HG02852 (cell line): Measurements from ENCODE around the gene SLC1A5.
"Not testable (repeated sequence)": the region's sequence is repeated elsewhere in the genome, so short reads cannot be mapped to it uniquely, and the experiment has no call there.

Experiments
- ATAC-seq: cut with Tn5 transposase; IDR thresholded peaks from one replicate; pipeline ENCODE4 v1.9.1; 2021; ENCODE audit warnings: mild to moderate bottlenecking, moderate library complexity; ENCODE audit not compliant: unreplicated experiment

The SLC1A5 gene

DNA sequence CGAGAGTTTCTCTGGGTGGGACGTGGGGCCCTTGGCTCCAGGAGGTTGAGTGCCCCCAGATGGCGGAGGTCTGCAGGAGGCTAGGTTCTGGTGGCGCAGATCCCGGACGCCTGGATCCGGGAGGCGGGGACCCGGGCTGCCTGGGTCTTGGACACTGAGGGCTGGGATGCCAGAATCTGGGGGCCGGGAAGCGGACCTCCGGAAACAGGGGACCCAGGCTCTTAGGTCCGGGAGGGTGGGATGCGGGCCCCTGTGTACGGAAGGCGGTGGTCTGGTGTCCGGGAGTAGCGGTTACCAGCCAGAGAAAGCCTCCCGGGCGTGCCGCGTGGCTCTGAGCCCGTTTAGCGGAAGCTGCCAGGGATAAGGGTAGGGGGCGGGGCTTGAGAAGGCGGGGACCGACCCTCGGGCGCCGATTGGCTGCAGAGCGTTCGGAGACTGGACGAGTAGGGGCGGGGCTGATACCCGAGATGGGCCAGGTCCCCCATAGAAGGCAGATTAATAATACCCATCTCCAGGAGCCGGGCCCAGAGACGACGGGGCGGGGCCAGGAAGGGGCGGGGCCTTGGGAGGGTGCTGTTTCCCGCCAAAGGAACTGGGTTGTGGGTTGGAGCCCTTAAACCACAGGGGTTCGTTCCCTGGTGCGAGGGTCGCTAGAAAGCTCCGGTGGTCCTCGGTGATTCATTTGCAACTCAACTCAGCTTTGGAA is at the start of gene SLC1A5:
SLC1A5 (minus strand) TSS at position 333 of the 706 bp plus-strand sequence. CDS start 629 bp downstream, outside the sequence.
- ATAC-seq, result peak; percentile 47

DNA sequence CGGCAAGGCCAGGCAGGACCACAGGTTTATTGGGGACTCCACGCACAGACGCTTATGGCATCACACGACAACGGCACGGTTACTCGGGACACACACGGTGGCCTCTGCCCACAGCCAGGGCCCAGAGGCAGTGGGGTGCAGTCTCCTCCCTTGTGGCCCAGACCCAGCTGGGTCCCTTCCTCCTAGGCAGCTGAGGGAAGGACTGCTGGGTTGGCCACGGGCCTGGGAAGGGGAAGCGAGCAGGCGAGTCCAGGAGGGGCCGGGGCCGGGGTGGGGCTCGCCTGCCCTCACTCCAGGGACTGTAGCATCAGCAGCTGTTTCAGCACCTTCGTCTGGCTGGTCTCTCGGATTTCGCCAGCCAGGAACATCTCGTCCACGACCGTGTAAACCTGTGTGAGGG is 49.8 kb upstream of the SLC1A5 start:
- no peak for ATAC-seq

DNA sequence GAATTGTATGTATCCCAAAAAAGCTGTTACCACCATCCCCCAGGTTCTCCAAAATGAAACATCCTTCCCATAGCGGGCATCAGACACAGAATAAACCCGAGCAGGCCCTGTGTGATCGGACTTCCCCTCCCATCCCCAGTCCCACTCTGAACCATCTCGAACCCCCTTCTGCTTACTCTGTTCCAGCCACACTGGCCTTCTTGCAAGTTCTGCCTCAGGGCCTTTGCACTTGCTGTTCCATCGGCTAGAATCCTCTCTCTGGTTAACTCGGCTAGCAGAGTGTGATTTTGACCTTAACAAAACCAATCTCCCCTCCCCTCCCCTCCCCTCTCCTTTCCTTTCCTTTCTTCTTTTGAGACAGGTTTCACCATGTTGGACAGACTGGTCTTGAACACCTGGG is 46.6 kb upstream of the SLC1A5 start:
- ATAC-seq, result no peak

DNA sequence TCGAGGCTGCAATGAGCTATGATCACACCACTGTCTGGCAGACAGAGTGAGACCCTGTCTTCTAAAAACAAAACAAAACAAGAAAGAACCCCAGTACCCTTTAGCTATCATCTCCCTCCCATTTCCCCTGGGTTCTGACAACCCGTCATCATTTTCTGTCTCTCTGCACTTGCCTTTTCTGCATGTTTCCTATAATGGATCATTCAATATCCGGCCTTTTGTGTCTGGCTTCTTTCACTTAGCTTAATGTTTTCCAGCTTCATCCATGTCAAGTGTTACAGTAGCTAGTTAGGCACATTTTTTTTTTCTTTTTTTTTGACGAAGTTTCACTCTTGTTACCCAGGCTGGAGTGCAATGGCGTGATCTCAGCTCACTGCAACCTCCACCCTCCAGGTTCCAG is 45.7 kb upstream of the SLC1A5 start:
- no peak for ATAC-seq

DNA sequence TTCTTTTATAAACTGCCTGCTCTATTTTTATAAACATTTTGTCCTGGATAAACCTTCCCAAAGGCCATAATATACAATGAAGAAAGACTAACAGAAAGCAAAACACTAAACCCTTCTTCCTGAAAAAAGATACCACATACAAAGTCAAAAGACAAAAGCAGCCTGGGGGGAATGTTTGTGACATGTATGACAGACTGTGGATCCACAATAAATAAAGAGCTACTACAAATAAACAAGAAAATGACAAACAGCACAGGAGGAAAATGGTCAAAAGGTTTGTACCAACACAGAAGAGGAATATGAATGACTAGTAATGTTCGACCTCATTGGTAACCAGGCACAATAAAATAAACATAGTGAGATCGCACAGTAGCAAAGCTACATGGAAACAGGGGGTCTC is 42.5 kb upstream of the SLC1A5 start:
- no peak for ATAC-seq

DNA sequence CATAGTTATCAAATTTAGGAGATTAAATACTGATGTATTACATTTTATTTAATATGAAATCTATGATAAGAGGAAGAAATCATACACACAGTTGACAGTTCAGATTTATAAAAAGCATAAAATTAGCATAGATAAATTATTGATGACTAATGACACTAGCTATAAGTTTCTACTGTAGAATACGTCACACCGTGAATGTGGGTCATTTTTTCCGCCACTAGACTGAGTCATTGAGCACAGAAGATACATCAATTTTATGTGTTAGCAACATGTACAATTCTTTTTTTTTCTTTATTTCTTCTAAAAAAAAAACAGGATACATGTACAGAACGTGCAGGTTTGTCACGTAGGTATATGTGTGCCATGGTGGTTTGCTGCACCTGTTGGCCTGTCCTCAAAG is 40.1 kb upstream of the SLC1A5 start:
- no peak for ATAC-seq

DNA sequence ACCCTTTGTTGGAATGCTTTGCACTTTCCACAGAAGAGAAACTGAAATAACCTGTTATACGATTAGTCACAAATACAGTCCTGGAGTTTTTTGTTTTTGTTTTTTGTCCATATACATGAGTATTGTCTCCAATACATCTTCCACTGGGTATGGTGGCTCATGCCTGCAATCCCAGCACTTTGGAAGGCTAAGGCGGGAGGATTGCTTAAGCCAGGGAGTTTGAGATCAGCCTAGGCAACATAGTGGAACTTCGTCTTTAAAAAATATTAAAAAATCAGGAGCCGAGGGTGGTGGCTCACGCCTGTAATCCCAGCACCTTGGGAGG is 37.3 kb upstream of the SLC1A5 start:
- ATAC-seq, result no peak

DNA sequence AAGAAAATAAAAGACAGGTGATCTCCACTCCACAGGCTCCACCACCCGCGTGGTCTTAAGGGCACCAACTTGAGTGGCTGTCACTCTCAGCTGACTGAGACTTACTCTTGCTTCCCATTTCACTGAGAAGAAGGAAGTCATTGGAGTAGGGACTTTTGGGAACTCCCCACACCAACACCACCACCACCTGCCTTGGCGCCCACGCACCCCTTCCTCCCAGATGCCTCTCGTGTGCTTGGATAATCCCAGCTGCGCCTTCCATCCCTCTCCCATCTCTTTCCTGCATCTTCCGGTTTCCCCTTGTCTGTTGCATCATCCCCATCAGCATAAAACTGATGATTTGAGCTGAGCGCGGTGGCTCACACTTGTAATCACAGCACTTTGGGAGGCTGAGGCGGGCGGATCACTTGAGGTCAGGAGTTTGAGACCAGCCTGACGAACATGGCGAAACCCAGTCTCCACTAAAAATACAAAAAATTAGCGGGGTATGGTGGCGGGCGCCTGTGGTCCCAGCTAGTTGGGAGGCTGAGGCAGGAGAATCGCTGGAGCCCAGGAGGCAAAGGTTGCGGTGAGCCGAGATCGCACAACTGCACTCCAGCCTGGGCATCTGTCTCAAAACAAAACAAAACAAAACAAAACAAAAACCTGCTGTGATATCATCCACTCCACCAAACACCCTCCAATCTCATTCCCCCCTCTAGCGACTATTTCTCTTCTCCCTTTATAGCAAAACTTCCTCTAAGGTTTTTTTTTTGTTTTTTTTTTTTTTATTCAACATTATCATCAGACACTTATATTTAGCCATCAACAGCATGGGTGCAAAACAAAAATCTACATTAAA is 36.7 kb upstream of the SLC1A5 start:
- no peak for ATAC-seq

DNA sequence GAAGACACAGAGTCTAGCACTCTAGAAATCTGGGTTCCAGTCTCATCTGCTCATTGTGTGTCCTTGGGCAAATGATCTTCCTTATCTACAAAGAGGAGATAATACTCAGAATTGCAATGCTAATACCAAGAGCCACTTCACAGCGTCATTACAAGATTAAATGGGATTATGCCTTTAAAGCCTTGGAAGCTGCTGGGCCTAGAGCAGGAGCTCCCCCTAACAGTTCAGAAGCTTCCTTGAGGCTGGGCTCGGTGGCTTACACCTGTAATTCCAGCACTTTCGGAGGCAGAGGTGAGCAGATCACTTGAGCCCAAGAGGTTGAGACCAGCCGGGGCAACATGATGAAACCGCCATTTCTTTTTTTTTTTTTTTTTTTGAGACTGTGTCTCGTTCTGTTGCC is 34.7 kb upstream of the SLC1A5 start:
- ATAC-seq, result no peak

DNA sequence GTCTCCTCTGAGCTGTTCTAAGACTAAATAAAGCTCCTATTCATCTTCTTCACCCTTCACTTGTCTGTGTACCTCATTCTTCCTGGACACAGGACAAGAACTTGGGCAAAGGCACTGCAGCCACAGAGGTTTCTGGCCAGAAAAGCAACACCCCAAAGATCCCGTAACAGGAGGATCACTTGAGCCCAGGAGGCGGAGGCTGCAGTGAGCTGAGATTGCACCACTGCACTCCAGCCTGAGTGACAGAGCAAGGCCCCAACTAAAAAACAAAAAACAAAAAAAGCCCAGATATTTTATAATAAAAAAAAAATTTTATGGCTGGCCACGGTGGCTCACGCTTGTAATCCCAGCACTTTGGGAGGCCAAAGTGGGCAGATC is 34.0 kb upstream of the SLC1A5 start:
- not testable (repeated sequence) for ATAC-seq

DNA sequence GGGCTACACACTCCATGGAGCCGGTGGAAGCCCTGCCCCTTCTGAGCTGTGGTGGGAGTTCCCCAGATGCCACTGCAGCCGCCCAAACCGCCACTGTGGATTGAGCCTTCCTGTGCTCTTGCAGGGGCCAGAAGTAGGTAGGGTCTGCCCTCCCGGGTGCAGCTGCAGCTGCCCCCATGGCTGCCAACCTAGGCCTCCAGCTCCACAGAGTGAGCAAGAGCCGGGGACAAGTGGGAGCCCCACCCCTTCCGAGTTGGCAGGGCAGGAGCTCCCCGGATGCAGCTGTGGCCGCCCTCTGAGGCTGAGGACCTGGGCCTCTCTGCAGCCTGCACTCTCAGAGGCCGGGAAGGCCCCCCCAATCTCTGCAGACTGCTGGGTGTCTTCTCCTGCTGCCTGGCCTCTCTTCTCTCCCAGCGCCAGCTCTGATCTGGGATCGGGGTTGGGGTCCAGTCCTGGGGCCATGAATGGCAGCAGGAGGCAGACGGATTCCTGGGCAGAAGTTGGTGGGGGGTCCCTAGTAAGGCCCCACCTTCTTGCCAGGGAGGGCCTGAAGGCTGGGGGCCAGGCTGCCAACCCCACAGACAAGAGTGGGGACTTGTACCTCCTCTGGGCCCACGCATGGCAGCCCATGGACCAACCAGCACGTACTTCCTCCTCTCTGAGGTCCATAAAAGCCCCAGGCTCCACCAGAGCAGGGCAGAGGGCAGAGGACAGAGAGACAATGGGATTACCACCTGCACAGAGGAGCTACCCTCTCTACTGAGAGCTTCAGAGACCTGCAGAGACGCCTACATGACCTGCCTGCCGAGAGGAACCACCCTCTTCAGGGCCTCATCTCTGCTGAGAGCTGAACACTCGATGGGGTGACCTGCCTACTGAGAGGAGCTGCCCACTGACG is 33.4 kb upstream of the SLC1A5 start:
- ATAC-seq, result no peak

DNA sequence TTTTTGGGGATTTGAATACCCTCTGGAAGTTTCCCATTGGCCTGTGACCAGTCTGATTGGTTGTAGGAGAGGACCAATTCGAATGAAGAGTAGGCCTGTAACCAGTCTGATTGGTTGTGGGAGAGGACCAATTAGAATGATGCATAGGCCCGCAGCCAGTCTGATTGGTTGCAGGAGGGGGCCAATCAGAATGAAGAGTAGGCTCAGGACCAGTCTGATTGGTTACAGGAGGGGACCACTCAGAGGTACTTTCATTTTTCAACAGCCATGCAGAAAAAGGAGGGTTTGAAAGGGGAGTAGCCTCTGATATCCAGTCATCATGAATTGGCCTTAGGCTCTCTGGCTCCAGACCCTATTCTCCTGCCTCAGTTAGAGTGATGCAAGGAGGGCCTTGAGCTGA is 30.4 kb upstream of the SLC1A5 start:
- ATAC-seq, result no peak

DNA sequence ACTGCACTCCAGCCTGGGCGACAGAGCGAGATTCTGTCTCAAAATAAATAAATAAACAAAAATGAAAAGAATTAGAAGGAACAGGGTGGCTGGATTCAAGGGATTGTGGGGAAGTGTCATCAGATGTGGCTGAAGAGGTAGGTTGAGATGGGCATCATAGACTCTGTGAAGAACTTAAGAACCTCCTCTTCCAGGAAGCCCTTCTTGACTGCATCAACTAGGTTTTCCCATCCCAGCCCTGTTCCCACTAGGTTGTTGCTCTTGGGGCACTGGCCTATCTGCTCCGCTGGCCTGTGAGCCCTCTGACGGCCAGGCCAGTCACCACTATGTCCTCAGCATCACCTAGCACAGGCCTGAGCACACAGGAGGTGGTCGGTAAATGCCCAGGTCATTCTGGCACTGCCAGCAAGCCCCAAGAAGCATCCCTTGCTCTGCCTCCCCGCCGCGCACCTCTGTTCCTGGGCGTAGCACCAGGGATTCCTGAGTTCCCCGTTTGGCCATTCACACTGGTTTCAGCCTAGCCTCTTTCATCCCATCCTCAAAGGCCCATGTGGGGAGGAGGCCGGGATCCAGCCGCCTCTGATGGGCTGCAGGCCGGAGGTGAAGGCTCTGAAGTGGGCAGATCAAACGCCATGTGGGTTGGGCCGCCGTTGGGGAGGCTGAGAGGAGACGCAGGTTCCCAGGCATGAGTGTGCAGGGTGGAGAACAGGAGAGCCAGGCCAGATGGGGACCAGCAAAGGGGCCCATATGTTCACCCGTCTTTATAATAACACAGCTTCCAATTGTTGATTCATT is 27.6 kb upstream of the SLC1A5 start:
- ATAC-seq, result no peak

DNA sequence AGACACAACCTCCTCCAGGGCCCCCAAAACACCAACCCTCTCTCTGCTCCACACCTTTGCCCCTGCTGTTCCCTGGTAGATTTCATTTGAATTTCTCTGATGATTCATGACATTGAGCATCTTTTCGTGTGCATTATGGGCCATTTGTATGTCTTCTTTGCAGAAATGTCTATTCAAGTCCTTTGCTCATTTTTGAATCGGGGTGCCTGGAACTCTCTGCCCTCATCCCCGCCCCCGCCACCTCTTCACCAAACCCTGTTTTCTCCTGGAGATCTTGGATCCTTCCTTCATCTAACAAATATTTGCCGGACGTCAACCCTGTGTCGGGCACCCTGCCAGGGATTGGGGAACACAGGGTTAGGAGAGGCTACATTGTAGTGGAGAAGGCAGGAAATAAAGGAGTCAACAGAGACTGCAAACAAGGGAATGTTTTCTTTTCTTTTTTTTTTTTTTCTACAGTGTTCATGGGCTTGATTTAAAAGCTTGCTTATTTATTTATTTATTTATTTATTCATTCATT is 25.5 kb upstream of the SLC1A5 start:
- no peak for ATAC-seq

DNA sequence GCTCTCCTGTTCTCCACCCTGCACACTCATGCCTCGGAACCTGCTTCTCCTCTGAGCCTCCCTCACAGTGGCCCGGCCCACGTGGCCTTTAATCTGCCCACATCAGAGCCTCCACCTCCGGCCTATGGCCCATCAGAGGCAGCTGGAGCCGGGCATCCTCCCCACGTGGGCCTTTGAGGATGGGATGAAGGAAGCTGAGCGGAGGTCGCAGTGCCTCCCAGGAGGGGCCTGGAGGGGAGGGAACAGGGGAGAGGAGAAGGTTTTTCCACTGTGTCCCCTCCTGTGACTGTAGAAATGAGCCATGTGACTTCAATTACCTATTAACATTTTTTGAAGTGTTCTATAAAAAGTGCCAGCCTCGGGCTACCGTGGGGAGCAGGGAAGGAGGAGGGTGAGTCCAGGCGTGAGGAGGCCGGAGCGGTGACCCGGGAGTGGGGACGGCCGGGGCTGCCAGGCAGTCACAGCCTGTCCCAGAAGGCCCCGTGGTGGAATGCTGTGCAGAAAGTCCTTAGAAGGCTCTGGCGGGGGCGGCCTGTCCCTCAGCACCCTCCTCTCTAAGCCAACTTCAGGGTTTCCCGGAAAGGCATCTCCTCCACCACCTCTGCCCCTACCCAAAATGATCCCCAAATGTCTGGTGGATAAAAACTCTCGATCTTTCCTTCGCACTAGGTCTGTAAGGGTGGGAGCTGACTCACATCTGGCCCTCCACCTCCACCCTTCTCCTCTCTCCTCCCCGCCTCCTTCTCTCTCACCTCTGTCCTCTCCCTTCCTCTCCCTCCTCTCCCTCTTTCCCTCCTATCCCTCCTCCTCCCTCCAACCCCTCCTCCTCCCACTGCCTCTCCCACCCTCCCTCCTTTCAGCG is 24.8 kb upstream of the SLC1A5 start:
- no peak for ATAC-seq

DNA sequence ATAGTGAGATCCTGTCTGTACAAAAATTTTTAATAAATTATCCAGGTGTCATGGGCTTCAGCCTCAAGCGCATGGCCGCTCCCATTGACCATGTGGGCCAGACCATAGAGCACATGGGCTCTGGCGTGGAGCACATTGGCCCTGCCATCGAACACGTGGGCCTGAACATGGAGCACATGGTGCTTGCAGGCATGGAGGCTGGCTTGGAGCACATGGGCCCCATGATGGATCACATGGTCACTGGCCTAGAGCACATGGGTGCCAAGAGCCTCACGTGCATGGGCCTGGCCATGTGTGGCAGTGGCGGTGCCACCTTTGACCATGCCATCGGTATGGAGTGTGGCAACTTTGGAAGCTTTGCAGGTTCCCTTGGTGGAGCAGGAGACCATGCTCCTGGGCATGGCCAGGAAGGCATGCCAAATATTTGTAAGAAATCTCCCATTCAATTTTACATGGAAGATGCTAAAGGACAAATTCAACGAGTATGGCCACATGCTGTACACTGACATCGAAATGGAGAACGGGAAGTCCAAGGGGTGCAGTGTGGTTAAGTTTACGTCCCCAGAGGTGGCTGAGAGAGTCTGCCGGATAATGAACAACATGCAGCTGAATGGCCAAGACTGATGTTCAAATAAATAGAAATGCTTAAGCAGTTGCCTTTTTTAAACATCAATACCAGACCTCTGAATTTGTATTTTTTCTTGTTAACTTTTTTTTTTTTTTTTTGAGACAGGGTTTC is 21.3 kb upstream of the SLC1A5 start:
- ATAC-seq, result no peak

DNA sequence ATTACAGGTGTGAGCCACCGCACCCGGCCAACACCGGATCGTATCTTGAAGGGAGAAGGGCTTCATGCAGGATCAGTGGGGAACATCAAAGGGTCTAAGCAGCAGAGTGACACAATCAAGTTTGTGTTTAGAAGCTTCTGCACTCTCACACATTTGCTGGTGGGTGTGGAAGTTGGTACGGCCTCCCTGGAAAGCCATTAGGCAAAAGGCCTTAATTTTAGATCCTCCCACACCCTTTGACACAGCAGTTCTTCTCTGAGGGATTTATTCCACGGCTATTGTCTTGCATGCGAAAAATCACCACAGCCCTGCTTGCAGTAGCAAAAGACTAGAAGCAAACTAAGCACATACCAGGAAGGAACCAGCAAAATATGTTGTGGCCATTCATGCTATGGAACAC is 18.3 kb upstream of the SLC1A5 start:
- ATAC-seq, result no peak

DNA sequence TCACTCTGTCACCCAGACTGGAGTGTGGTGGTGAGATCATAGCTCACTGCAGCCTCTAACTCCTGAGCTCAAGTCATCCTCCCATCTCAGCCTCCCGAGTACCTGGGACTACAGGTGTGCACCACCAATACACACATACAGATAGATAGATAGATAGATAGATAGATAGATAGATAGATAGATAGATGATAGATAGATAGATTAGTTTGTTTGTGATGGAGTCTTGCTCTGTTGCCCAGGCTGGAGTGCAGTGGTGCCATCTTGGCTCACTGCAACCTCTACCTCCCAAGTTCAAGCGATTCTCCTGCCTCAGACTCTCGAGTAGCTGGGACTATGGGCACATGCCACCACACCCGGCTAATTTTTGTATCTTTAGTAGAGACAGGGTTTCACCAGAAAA is 16.0 kb upstream of the SLC1A5 start:
- ATAC-seq, result not testable (repeated sequence)

DNA sequence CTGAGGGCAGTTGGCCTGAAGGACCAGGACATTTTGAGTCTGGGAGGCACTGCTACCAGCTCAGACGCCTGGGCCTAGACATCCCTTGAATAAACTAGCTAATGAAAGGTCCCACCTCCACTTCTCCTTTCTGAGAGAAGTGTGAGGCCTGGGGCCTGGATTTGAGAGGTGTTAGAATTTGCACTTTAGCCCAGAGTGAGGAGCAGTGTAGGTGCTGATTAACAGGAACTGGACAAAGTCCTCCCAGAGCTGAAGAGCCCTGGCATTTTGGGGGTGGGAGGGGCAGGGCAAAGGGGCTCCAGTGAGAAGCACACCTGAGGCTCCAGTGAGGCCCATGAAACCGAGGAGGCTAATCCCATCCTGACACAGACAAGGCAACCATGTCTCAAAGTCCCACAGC is 15.2 kb upstream of the SLC1A5 start:
- no peak for ATAC-seq
